BLaER1 (cell line): ENCODE data around the gene CROCC.
A peak's percentile ranks its signal among the peaks of the same experiment; 100 is the strongest.

ENCODE experiments used
- H3K27ac ChIP-seq: shearing (Covaris generic); formaldehyde crosslinking; 2 replicates; pipeline ENCODE4 v1.8.1; 2022
- H3K27me3 ChIP-seq: shearing (Covaris generic); formaldehyde crosslinking; 2 replicates; pipeline ENCODE4 v1.8.1; 2022
- H3K36me3 ChIP-seq: shearing (Covaris generic); formaldehyde crosslinking; 2 replicates; pipeline ENCODE4 v1.8.1; 2022
- H3K4me1 ChIP-seq: shearing (Covaris generic); formaldehyde crosslinking; 2 replicates; pipeline ENCODE4 v1.8.1; 2022
- H3K4me2 ChIP-seq: shearing (Covaris generic); formaldehyde crosslinking; 2 replicates; pipeline ENCODE4 v1.8.1; 2022
- H3K4me3 ChIP-seq: shearing (Covaris generic); formaldehyde crosslinking; 2 replicates; pipeline ENCODE4 v1.8.1; 2022
- H3K9ac ChIP-seq: shearing (Covaris generic); formaldehyde crosslinking; 2 replicates; pipeline ENCODE4 v1.8.1; 2022
- H3K9me3 ChIP-seq: shearing (Covaris generic); formaldehyde crosslinking; 2 replicates; pipeline ENCODE4 v1.8.1; 2022
- H4K20me1 ChIP-seq: shearing (Covaris generic); formaldehyde crosslinking; 2 replicates; pipeline ENCODE4 v1.8.1; 2022
- Cebpa-rat ChIP-seq: shearing (Covaris generic); IDR thresholded peaks from 2 replicates; pipeline ENCODE4 v1.8.1; 2022

The CROCC gene

GRCh38 chr1:16989676-16990391, 68.1 kb downstream of the CROCC start:
- Histone ChIP-seq H4K20me1 (no peaks in the 10 kb centered on the region; the same call in 1 of the 2 replicates), H3K4me3 (no peak overlapping the region), H3K36me3 (peaks cover 55% of the 10 kb centered on the region), H3K27me3 (no peaks in the 10 kb centered on the region), H3K4me2 (no peak overlapping the region), H3K9ac (no peak overlapping the region), H3K4me1 (peaks cover 35% of the 10 kb centered on the region), H3K9me3 (no peaks in the 10 kb centered on the region), H3K27ac (no peak overlapping the region)
- TF ChIP-seq Cebpa-rat, result no peak

- Histone ChIP-seq H3K36me3 (peaks cover 61% of the 10 kb centered on the region), H3K4me1 (peaks cover 21% of the 10 kb centered on the region), H3K4me3 (no peak overlapping the region), H3K9me3 (no peaks in the 10 kb centered on the region), H3K27me3 (no peaks in the 10 kb centered on the region), H4K20me1 (no peaks in the 10 kb centered on the region; the same call in 1 of the 2 replicates), H3K4me2 (no peak overlapping the region), H3K9ac (no peak overlapping the region), H3K27ac (no peak overlapping the region)
- no peak for TF ChIP-seq Cebpa-rat
Measured at GRCh38 chr1:16991571-16991970, 69.8 kb downstream of the CROCC start.

GRCh38 chr1:16992102-16992501, 70.4 kb downstream of the CROCC start:
- Histone ChIP-seq H3K4me2 (no peak overlapping the region), H4K20me1 (no peaks in the 10 kb centered on the region; the same call in 1 of the 2 replicates), H3K27ac (no peak overlapping the region), H3K9me3 (no peaks in the 10 kb centered on the region), H3K4me3 (no peak overlapping the region), H3K27me3 (no peaks in the 10 kb centered on the region), H3K9ac (no peak overlapping the region), H3K36me3 (peaks cover 61% of the 10 kb centered on the region), H3K4me1 (peaks cover 21% of the 10 kb centered on the region)
- no peak for TF ChIP-seq Cebpa-rat

GRCh38 chr1:16992675-16993074, 70.9 kb downstream of the CROCC start:
- Histone ChIP-seq H3K4me2 (peak overlapping the region; percentile 36), H3K9me3 (no peaks in the 10 kb centered on the region), H3K4me3 (no peak overlapping the region), H4K20me1 (no peaks in the 10 kb centered on the region; the same call in 1 of the 2 replicates), H3K36me3 (peaks cover 56% of the 10 kb centered on the region), H3K9ac (no peak overlapping the region), H3K4me1 (peaks cover 21% of the 10 kb centered on the region), H3K27ac (no peak overlapping the region), H3K27me3 (no peaks in the 10 kb centered on the region)
- no peak for TF ChIP-seq Cebpa-rat

GRCh38 chr1:16993521-16994038, 71.8 kb downstream of the CROCC start:
- H3K36me3 ChIP-seq, result peaks cover 54% of the 10 kb centered on the region
- no peaks in the 10 kb centered on the region; the same call in 1 of the 2 replicates for H4K20me1 ChIP-seq

GRCh38 chr1:16996845-16997244, 75.1 kb downstream of the CROCC start:
- peaks cover 21% of the 10 kb centered on the region for H3K4me1 ChIP-seq
- H3K9me3 ChIP-seq, result no peaks in the 10 kb centered on the region
- no peak for TF ChIP-seq Cebpa-rat
- H3K9ac ChIP-seq, result no peak overlapping the region
- H3K27ac ChIP-seq, result no peak overlapping the region
- no peak overlapping the region for H3K4me2 ChIP-seq
- H3K27me3 ChIP-seq, result no peaks in the 10 kb centered on the region
- H4K20me1 ChIP-seq, result no peaks in the 10 kb centered on the region; the same call in 1 of the 2 replicates
- H3K36me3 ChIP-seq, result peaks cover 64% of the 10 kb centered on the region
- no peak overlapping the region for H3K4me3 ChIP-seq

More at GRCh38 chr1:16993521-16994038, 71.8 kb downstream of the CROCC start:
- Histone ChIP-seq H3K4me3 (no peak overlapping the region), H3K4me1 (peaks cover 21% of the 10 kb centered on the region), H3K4me2 (peak overlapping the region; percentile 36), H3K9ac (no peak overlapping the region), H3K27me3 (no peaks in the 10 kb centered on the region), H3K9me3 (no peaks in the 10 kb centered on the region), H3K27ac (no peak overlapping the region)
- no peak for TF ChIP-seq Cebpa-rat

- TF ChIP-seq Cebpa-rat, result no peak
- Histone ChIP-seq H4K20me1 (no peaks in the 10 kb centered on the region), H3K36me3 (peaks cover 76% of the 10 kb centered on the region), H3K4me1 (peaks cover 7% of the 10 kb centered on the region), H3K9ac (no peak overlapping the region), H3K27me3 (no peaks in the 10 kb centered on the region), H3K27ac (no peak overlapping the region), H3K4me3 (no peak overlapping the region), H3K9me3 (no peaks in the 10 kb centered on the region), H3K4me2 (no peak overlapping the region)
Measured at GRCh38 chr1:16998589-16998988, 76.9 kb downstream of the CROCC start.

GRCh38 chr1:16999863-17000262, 78.1 kb downstream of the CROCC start:
- Histone ChIP-seq H4K20me1 (no peaks in the 10 kb centered on the region), H3K36me3 (peaks cover 88% of the 10 kb centered on the region), H3K27ac (no peak overlapping the region), H3K4me1 (no peaks in the 10 kb centered on the region), H3K4me2 (no peak overlapping the region), H3K27me3 (no peaks in the 10 kb centered on the region), H3K9ac (no peak overlapping the region), H3K4me3 (no peak overlapping the region), H3K9me3 (no peaks in the 10 kb centered on the region)
- no peak for TF ChIP-seq Cebpa-rat

GRCh38 chr1:17001760-17002523, 80.2 kb downstream of the CROCC start:
- Histone ChIP-seq H4K20me1 (peaks cover 17% of the 10 kb centered on the region), H3K4me3 (no peak overlapping the region), H3K9ac (no peak overlapping the region), H3K27me3 (no peaks in the 10 kb centered on the region), H3K9me3 (no peaks in the 10 kb centered on the region), H3K36me3 (peaks cover 77% of the 10 kb centered on the region), H3K4me1 (no peaks in the 10 kb centered on the region), H3K27ac (no peak overlapping the region), H3K4me2 (no peak overlapping the region)
- TF ChIP-seq Cebpa-rat, result no peak

- Histone ChIP-seq H3K4me3 (no peak overlapping the region), H3K9me3 (no peaks in the 10 kb centered on the region), H3K9ac (no peak overlapping the region), H3K4me1 (no peaks in the 10 kb centered on the region), H3K27ac (no peak overlapping the region), H3K4me2 (no peak overlapping the region), H3K27me3 (no peaks in the 10 kb centered on the region), H4K20me1 (peaks cover 23% of the 10 kb centered on the region), H3K36me3 (peaks cover 75% of the 10 kb centered on the region)
- no peak for TF ChIP-seq Cebpa-rat
Measured at GRCh38 chr1:17002524-17002902, 80.8 kb downstream of the CROCC start.
